ENCODE data around the gene MEIS2.

The MEIS2 gene

GRCh38 chr15:36879568-36880222, 220.7 kb downstream of the MEIS2 start:
- Histone ChIP-seq H3K9me3 (ENCODE audit: insufficient read depth, low read length) (no peaks in the 10 kb centered on the region), H4K20me1 (ENCODE audit: insufficient read depth, low read length) (no peaks in the 10 kb centered on the region), H3K27me3 (ENCODE audit: low read depth, low read length) (peaks cover 37% of the 10 kb centered on the region), H3K36me3 (replicated peaks; ENCODE audit: low read depth, low read length) (no peaks in the 10 kb centered on the region), H3K9ac (ENCODE audit: low read length) (no peak overlapping the region), H2AFZ (ENCODE audit: low read depth, low read length) (no peak overlapping the region), H3K27ac (ENCODE audit: low read length) (no peak overlapping the region), H3K4me2 (ENCODE audit: low read length) (no peak overlapping the region), H3K4me1 (ENCODE audit: low read length) (peaks cover 5% of the 10 kb centered on the region; the same call in 1 of the 2 replicates), H3K79me2 (ENCODE audit: low read length) (no peaks in the 10 kb centered on the region), H3K4me3 (ENCODE audit: low read length) (no peak overlapping the region)
- no peak for TF ChIP-seq CTCF (IDR thresholded peaks at IDR 0.05; ENCODE audit: low read depth, low read length)
- TF ChIP-seq EZH2phosphoT487 (IDR thresholded peaks at IDR 0.05; ENCODE audit: low read depth), result no peak

GRCh38 chr15:36878684-36879262, 221.6 kb downstream of the MEIS2 start:
- no peaks in the 10 kb centered on the region for H4K20me1 ChIP-seq (ENCODE audit: insufficient read depth, low read length)
- H3K79me2 ChIP-seq (ENCODE audit: low read length), result no peaks in the 10 kb centered on the region
- no peak overlapping the region for H3K27ac ChIP-seq (ENCODE audit: low read length)
- no peaks in the 10 kb centered on the region for H3K36me3 ChIP-seq (replicated peaks; ENCODE audit: low read depth, low read length)
- peak overlapping the region; percentile 30 for H3K4me2 ChIP-seq (ENCODE audit: low read length)
- TF ChIP-seq EZH2phosphoT487 (IDR thresholded peaks at IDR 0.05; ENCODE audit: low read depth) (no peak), CTCF (IDR thresholded peaks at IDR 0.05; ENCODE audit: low read depth, low read length) (no peak)
- H3K9me3 ChIP-seq (ENCODE audit: insufficient read depth, low read length), result no peaks in the 10 kb centered on the region
- H3K27me3 ChIP-seq (ENCODE audit: low read depth, low read length), result peaks cover 36% of the 10 kb centered on the region
- H3K4me3 ChIP-seq (ENCODE audit: low read length), result peak overlapping the region; percentile 54
- H3K9ac ChIP-seq (ENCODE audit: low read length), result no peak overlapping the region
- peaks cover under 1% of the 10 kb centered on the region; the same call in 1 of the 2 replicates for H3K4me1 ChIP-seq (ENCODE audit: low read length)
- no peak overlapping the region for H2AFZ ChIP-seq (ENCODE audit: low read depth, low read length)

- Histone ChIP-seq H3K4me2 (ENCODE audit: low read length) (peak overlapping the region; percentile 30), H3K79me2 (ENCODE audit: low read length) (no peaks in the 10 kb centered on the region), H3K27me3 (ENCODE audit: low read depth, low read length) (peaks cover 38% of the 10 kb centered on the region), H4K20me1 (ENCODE audit: insufficient read depth, low read length) (no peaks in the 10 kb centered on the region), H3K9ac (ENCODE audit: low read length) (no peak overlapping the region), H3K4me3 (ENCODE audit: low read length) (peak overlapping the region; percentile 54), H3K4me1 (ENCODE audit: low read length) (no peaks in the 10 kb centered on the region), H2AFZ (ENCODE audit: low read depth, low read length) (no peak overlapping the region), H3K36me3 (replicated peaks; ENCODE audit: low read depth, low read length) (no peaks in the 10 kb centered on the region), H3K27ac (ENCODE audit: low read length) (no peak overlapping the region), H3K9me3 (ENCODE audit: insufficient read depth, low read length) (no peaks in the 10 kb centered on the region)
- TF ChIP-seq EZH2phosphoT487 (IDR thresholded peaks at IDR 0.05; ENCODE audit: low read depth), result no peak
These were observed 222.3 kb downstream of the MEIS2 start for GRCh38 chr15:36877796-36878683.

- TF ChIP-seq CTCF (IDR thresholded peaks at IDR 0.05; ENCODE audit: low read depth, low read length) (no peak), EZH2phosphoT487 (IDR thresholded peaks at IDR 0.05; ENCODE audit: low read depth) (no peak)
- no peaks in the 10 kb centered on the region for H3K4me1 ChIP-seq (ENCODE audit: low read length)
- no peak overlapping the region for H3K9ac ChIP-seq (ENCODE audit: low read length)
- H2AFZ ChIP-seq (ENCODE audit: low read depth, low read length), result no peak overlapping the region
- no peak overlapping the region for H3K4me3 ChIP-seq (ENCODE audit: low read length)
- no peaks in the 10 kb centered on the region for H3K36me3 ChIP-seq (replicated peaks; ENCODE audit: low read depth, low read length)
- no peaks in the 10 kb centered on the region for H4K20me1 ChIP-seq (ENCODE audit: insufficient read depth, low read length)
- no peak overlapping the region for H3K27ac ChIP-seq (ENCODE audit: low read length)
- peaks cover 31% of the 10 kb centered on the region for H3K27me3 ChIP-seq (ENCODE audit: low read depth, low read length)
- no peak overlapping the region for H3K4me2 ChIP-seq (ENCODE audit: low read length)
- no peaks in the 10 kb centered on the region for H3K79me2 ChIP-seq (ENCODE audit: low read length)
- no peaks in the 10 kb centered on the region for H3K9me3 ChIP-seq (ENCODE audit: insufficient read depth, low read length)
These were observed 223.1 kb downstream of the MEIS2 start for GRCh38 chr15:36877294-36877693.

Data from OCI-LY3 (cell line).